HCT116 (cell line): ENCODE data around the gene CFAP99. TPM values are rescaled to one million over a fixed set of nuclear protein-coding genes. Genes with fewer than 3 reads are reported as not detected.

Source experiments
- ATAC-seq: fragments of 200-7000 bp; cut with Tn5 transposase; 2 replicates; pipeline ENCODE4 v1.9.1; 2020; ENCODE audit warnings: mild to moderate bottlenecking, moderate library complexity
- BruUV-seq: library from RNA; stranded (reverse); fragments of 400-500 nt; replicated peaks from 2 replicates; lab custom pipeline; 2021; lab: Mats Ljungman, UMichigan
- CTCF ChIA-PET: fragments of 300-600 bp; sonication (Branson Sonifier 250); formaldehyde crosslinking; loops from one replicate; lab custom pipeline; 2021; ENCODE audit warnings: antibody characterized with exemption; lab: Charles Lee
- POLR2A ChIA-PET: fragments of 300-600, 350-600 bp; sonication (Branson Sonifier 250); formaldehyde crosslinking; loops from one replicate; lab custom pipeline; 2021; ENCODE audit warnings: antibody characterized with exemption; lab: Charles Lee
- RAD21 ChIA-PET, 2 experiments: fragments of 300-600 bp; sonication (Branson Sonifier 250); formaldehyde crosslinking; loops; one replicate each; lab custom pipeline; 2023; ENCODE audit warnings: low total read pairs in 2 of 2; ENCODE audit not compliant: uncharacterized antibody in 2 of 2, unreplicated experiment in 2 of 2, low non-redundant PET in 1 of 2; lab: Charles Lee
- DNase-seq: peaks from one replicate; pipeline ENCODE4 v3.0.0-alpha.2; 2010; ENCODE audit warnings: low read depth, low spot score
- H2AFZ ChIP-seq: fragments of 200-600 bp; shearing (Covaris generic), sonication (generic); 2 replicates; pipeline ENCODE4 v1.6.1; 2017; ENCODE audit warnings: low read depth, mixed run types, mixed read lengths, antibody characterized with exemption, low read length; ENCODE audit not compliant: poor library complexity, severe bottlenecking
- H3K27ac ChIP-seq: 2 replicates; pipeline ENCODE4 v1.5.1; 2012; ENCODE audit warnings: low read depth, low read length
- H3K27me3 ChIP-seq: fragments of 200-600 bp; sonication (generic); 2 replicates; pipeline ENCODE4 v1.6.1; 2016; ENCODE audit warnings: mixed run types, low read length, mixed read lengths; ENCODE audit not compliant: insufficient read depth
- H3K36me3 ChIP-seq, 2 experiments: fragments of 200-500 bp in 1 of 2; fragments of 200-600 bp in 1 of 2; sonication (Bioruptor generic) in 1 of 2; sonication (generic) in 1 of 2; 2 replicates each; pipeline versions ENCODE4 v1.5.1 to v1.6.1; 2014 to 2016; ENCODE audit warnings: low read length in 2 of 2, inconsistent platforms in 1 of 2, mixed read lengths in 1 of 2, mixed run types in 1 of 2; ENCODE audit not compliant: insufficient read depth in 2 of 2, control insufficient read depth in 1 of 2
- H3K4me1 ChIP-seq, 2 experiments: fragments of 200-600 bp in 1 of 2; sonication (generic) in 1 of 2; 2 replicates each; pipeline versions ENCODE4 v1.5.1 to v1.6.1; 2012 to 2017; ENCODE audit warnings: low read length in 2 of 2, inconsistent platforms in 1 of 2, mild to moderate bottlenecking in 1 of 2, mixed read lengths in 1 of 2, mixed run types in 1 of 2, moderate library complexity in 1 of 2; ENCODE audit not compliant: insufficient read depth in 2 of 2, control insufficient read depth in 1 of 2
- H3K4me2 ChIP-seq: fragments of 200-600 bp; sonication (generic); 2 replicates; pipeline ENCODE4 v1.6.1; 2017; ENCODE audit warnings: mixed run types, low read length, mixed read lengths
- H3K4me3 ChIP-seq, 2 experiments: fragments of 200-600 bp in 1 of 2; sonication (generic) in 1 of 2; replicated peaks in 1 of 2; 2 replicates each; pipeline ENCODE4 v1.5.1; 2011 to 2016; ENCODE audit warnings: low read length in 2 of 2, control low read depth in 1 of 2, low read depth in 1 of 2, mild to moderate bottlenecking in 1 of 2, mixed read lengths in 1 of 2, mixed run types in 1 of 2
- H3K79me2 ChIP-seq: fragments of 200-600 bp; sonication (generic); 2 replicates; pipeline ENCODE4 v1.6.1; 2017; ENCODE audit warnings: mild to moderate bottlenecking, mixed run types, low read length, moderate library complexity, mixed read lengths; ENCODE audit not compliant: insufficient read depth
- H3K9ac ChIP-seq: fragments of 200-600 bp; sonication (generic); 2 replicates; pipeline ENCODE4 v1.6.1; 2016; ENCODE audit warnings: low read length, mixed read lengths
- H3K9me2 ChIP-seq: fragments of 200-600 bp; sonication (generic), shearing (Covaris generic); 2 replicates; pipeline ENCODE4 v1.6.1; 2017; ENCODE audit warnings: mixed run types, mild to moderate bottlenecking, moderate library complexity; ENCODE audit not compliant: insufficient read depth
- H3K9me3 ChIP-seq, 2 experiments: fragments of 200-500 bp in 1 of 2; fragments of 200-600 bp in 1 of 2; sonication (Bioruptor generic) in 1 of 2; sonication (generic) in 1 of 2; 2 replicates each; pipeline ENCODE4 v1.6.1; 2014 to 2017; ENCODE audit warnings: low read length in 2 of 2, mixed read lengths in 2 of 2, inconsistent platforms in 1 of 2, low read depth in 1 of 2, mild to moderate bottlenecking in 1 of 2, mixed run types in 1 of 2, moderate library complexity in 1 of 2; ENCODE audit not compliant: control insufficient read depth in 1 of 2, insufficient read depth in 1 of 2
- H4K20me1 ChIP-seq: fragments of 200-600 bp; sonication (generic), shearing (Covaris generic); 2 replicates; pipeline ENCODE4 v1.6.1; 2017; ENCODE audit warnings: mixed run types, mild to moderate bottlenecking, moderate library complexity; ENCODE audit not compliant: insufficient read depth
- CBX3 ChIP-seq: IDR thresholded peaks from 2 replicates; pipeline ENCODE4 v1.6.1; 2012; ENCODE audit warnings: low read depth
- CTCF ChIP-seq, 3 experiments: fragments of 200-600 bp in 1 of 3; sonication (generic) in 1 of 3; IDR thresholded peaks in 2 of 3; conservative IDR thresholded peaks in 1 of 3; 2 replicates each; pipeline ENCODE4 v1.5.1; 2012 to 2017; ENCODE audit warnings: low read depth in 2 of 3, low read length in 2 of 3, antibody characterized with exemption in 1 of 3, borderline replicate concordance in 1 of 3, control low read depth in 1 of 3, mild to moderate bottlenecking in 1 of 3, mixed read lengths in 1 of 3, mixed run types in 1 of 3, moderate library complexity in 1 of 3; ENCODE audit not compliant: insufficient read depth in 1 of 3
- EGR1 ChIP-seq: IDR thresholded peaks from 2 replicates; pipeline ENCODE4 v1.6.1; 2012; ENCODE audit warnings: low read depth
- ELF1 ChIP-seq: IDR thresholded peaks from 2 replicates; pipeline ENCODE4 v1.6.1; 2012; ENCODE audit warnings: low read depth, borderline replicate concordance
- EZH2 ChIP-seq: fragments of 200-600 bp; sonication (generic); IDR thresholded peaks from 2 replicates; pipeline ENCODE4 v1.6.1; 2017; ENCODE audit warnings: antibody characterized with exemption, mixed run types
- EZH2phosphoT487 ChIP-seq: fragments of 200-600 bp; IDR thresholded peaks from 2 replicates; pipeline ENCODE4 v1.6.1; 2018; ENCODE audit warnings: antibody characterized with exemption, borderline replicate concordance
- FOSL1 ChIP-seq: IDR thresholded peaks from 2 replicates; pipeline ENCODE4 v1.6.1; 2012; ENCODE audit warnings: low read depth
- JUND ChIP-seq: IDR thresholded peaks from 2 replicates; pipeline ENCODE4 v1.6.1; 2012
- POLR2A ChIP-seq: IDR thresholded peaks from 2 replicates; pipeline ENCODE4 v1.7.0; 2011; ENCODE audit warnings: borderline replicate concordance; ENCODE audit not compliant: insufficient read depth, insufficient read length; ENCODE audit errors: extremely low read depth
- POLR2AphosphoS5 ChIP-seq: IDR thresholded peaks from 2 replicates; pipeline ENCODE4 v1.6.1; 2011; ENCODE audit warnings: mild to moderate bottlenecking, low read depth, low read length, moderate library complexity
- RAD21 ChIP-seq: IDR thresholded peaks from 2 replicates; pipeline ENCODE4 v1.6.1; 2012; ENCODE audit warnings: low read depth, mild to moderate bottlenecking
- SIN3A ChIP-seq: IDR thresholded peaks from 2 replicates; pipeline ENCODE4 v1.6.1; 2012; ENCODE audit warnings: low read depth
- SP1 ChIP-seq: IDR thresholded peaks from 2 replicates; pipeline ENCODE4 v1.6.1; 2012; ENCODE audit warnings: low read depth
- SRF ChIP-seq: IDR thresholded peaks from 2 replicates; pipeline ENCODE4 v1.6.1; 2012; ENCODE audit warnings: low read depth
- TCF7L2 ChIP-seq: IDR thresholded peaks from 2 replicates; pipeline ENCODE4 v1.7.0; 2011; ENCODE audit warnings: borderline replicate concordance, inconsistent platforms; ENCODE audit not compliant: insufficient read depth, insufficient read length; ENCODE audit errors: extremely low read depth
- YY1 ChIP-seq: IDR thresholded peaks from 2 replicates; pipeline ENCODE4 v1.6.1; 2011; ENCODE audit warnings: low read length, low read depth, moderate library complexity, mild to moderate bottlenecking; ENCODE audit not compliant: insufficient replicate concordance; ENCODE audit errors: extremely low read depth
- intact Hi-C: fragments of 100-400 bp; cut with micrococcal nuclease; formaldehyde crosslinking; loops from 2 replicates; pipeline ENCODE4 v1.10.0; 2022
- total RNA-seq: library from RNA; stranded (reverse); gene quantifications from one replicate; pipeline ENCODE4 v1.2.1, GENCODE V29; 2021; ENCODE audit not compliant: unreplicated experiment
- TF ChIP-seq, protein P1 (sequence below): IDR thresholded peaks from 2 replicates; pipeline ENCODE4 v1.6.1; 2012
- TF ChIP-seq, protein P2 (sequence below): IDR thresholded peaks from 2 replicates; pipeline ENCODE4 v1.6.1; 2011; ENCODE audit warnings: mild to moderate bottlenecking, low read length, moderate library complexity; ENCODE audit not compliant: insufficient replicate concordance; ENCODE audit errors: extremely low read depth

CFAP99 gene
- total RNA-seq, 1 experiment from 2014 or later = 0.42 TPM

GRCh38 chr4:2388429-2389182, 30.1 kb upstream of the CFAP99 start:
- H3K4me2 ChIP-seq = no peak overlapping the region
- no peak overlapping the region for H3K9ac ChIP-seq
- no peak for DNase-seq
- no peak overlapping the region for H3K27ac ChIP-seq
- H3K4me1 ChIP-seq = no peaks in the 10 kb centered on the region
- H3K4me3 ChIP-seq = no peak overlapping the region
- H3K36me3 ChIP-seq = no peaks in the 10 kb centered on the region
- POLR2A ChIA-PET = no interaction called here
- intact Hi-C loops = no loop called here
- no peak for TF ChIP-seq SP1
- no peak for TF ChIP-seq POLR2AphosphoS5
- no peak for TF ChIP-seq FOSL1
- no peak for TF ChIP-seq CBX3
- no peak for TF ChIP-seq TCF7L2
- TF ChIP-seq CTCF (IDR thresholded peaks at IDR 0.05 in 2 of 3, conservative IDR thresholded peaks at IDR 0.05 in 1 of 3; ENCODE audit: borderline replicate concordance in 1 of 3, insufficient read depth in 1 of 3, low read depth in 2 of 3, low read length in 2 of 3) = no peak
- TF ChIP-seq, protein P1, sequence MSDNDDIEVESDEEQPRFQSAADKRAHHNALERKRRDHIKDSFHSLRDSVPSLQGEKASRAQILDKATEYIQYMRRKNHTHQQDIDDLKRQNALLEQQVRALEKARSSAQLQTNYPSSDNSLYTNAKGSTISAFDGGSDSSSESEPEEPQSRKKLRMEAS = no peak
- no peak for TF ChIP-seq EZH2
- TF ChIP-seq, protein P2, sequence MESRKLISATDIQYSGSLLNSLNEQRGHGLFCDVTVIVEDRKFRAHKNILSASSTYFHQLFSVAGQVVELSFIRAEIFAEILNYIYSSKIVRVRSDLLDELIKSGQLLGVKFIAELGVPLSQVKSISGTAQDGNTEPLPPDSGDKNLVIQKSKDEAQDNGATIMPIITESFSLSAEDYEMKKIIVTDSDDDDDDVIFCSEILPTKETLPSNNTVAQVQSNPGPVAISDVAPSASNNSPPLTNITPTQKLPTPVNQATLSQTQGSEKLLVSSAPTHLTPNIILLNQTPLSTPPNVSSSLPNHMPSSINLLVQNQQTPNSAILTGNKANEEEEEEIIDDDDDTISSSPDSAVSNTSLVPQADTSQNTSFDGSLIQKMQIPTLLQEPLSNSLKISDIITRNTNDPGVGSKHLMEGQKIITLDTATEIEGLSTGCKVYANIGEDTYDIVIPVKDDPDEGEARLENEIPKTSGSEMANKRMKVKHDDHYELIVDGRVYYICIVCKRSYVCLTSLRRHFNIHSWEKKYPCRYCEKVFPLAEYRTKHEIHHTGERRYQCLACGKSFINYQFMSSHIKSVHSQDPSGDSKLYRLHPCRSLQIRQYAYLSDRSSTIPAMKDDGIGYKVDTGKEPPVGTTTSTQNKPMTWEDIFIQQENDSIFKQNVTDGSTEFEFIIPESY = no peak
- TF ChIP-seq EZH2phosphoT487 = no peak
- TF ChIP-seq SRF = no peak
- TF ChIP-seq YY1 = no peak
- no peak for TF ChIP-seq JUND
- no peak for TF ChIP-seq SIN3A
- no peak for TF ChIP-seq POLR2A
- no peak for TF ChIP-seq ELF1
- no peak for TF ChIP-seq RAD21
- no peak for TF ChIP-seq EGR1
- TF ChIP-seq, all 23 proteins: peak for 0
- no peak overlapping the region for H2AFZ ChIP-seq
- no peaks in the 10 kb centered on the region for H4K20me1 ChIP-seq
- H3K27me3 ChIP-seq = no peaks in the 10 kb centered on the region
- ATAC-seq = 0 out of 2 replicates have a peak, but pooled peaks have one; percentile 38
- ChIA-PET RAD21 (no interaction called here), CTCF (interaction anchor here (1.5 kb wide), 1 partner anchor 53 kb away, joined by 4 read pairs; no protein-coding TSS in a partner anchor)
- H3K79me2 ChIP-seq = no peaks in the 10 kb centered on the region
- no peaks in the 10 kb centered on the region for H3K9me3 ChIP-seq
- BruUV-seq = no TSS peak
- no peaks in the 10 kb centered on the region for H3K9me2 ChIP-seq
